Spinal cord (tissue), 10 donors: ENCODE results near the gene ARHGAP10. TPM values are rescaled to one million over a fixed set of nuclear protein-coding genes. Genes with fewer than 3 reads are reported as not detected.

Experiments
- DNase-seq, 6 donors: peaks; one replicate each; pipeline versions ENCODE4 v3.0.0 to v3.0.0-alpha.2; 2013 to 2015; ENCODE audit warnings: low spot score in 6 of 6, low read depth in 4 of 6
- H3K27ac ChIP-seq: one replicate; pipeline ENCODE4 v1.5.1; 2013; ENCODE audit warnings: low read depth, low read length, control low read depth
- H3K27me3 ChIP-seq: one replicate; pipeline ENCODE4 v1.6.1; 2013; ENCODE audit warnings: low read length; ENCODE audit not compliant: control insufficient read depth, insufficient read depth
- H3K36me3 ChIP-seq: one replicate; pipeline ENCODE4 v1.6.1; 2013; ENCODE audit warnings: low read length; ENCODE audit not compliant: control insufficient read depth, insufficient read depth
- H3K4me1 ChIP-seq: one replicate; pipeline ENCODE4 v1.6.1; 2013; ENCODE audit warnings: low read length; ENCODE audit not compliant: control insufficient read depth, insufficient read depth
- H3K4me3 ChIP-seq: one replicate; pipeline ENCODE4 v1.5.1; 2013; ENCODE audit warnings: low read depth, low read length, control low read depth
- H3K9me3 ChIP-seq: one replicate; pipeline ENCODE4 v1.6.1; 2013; ENCODE audit warnings: low read length; ENCODE audit not compliant: control insufficient read depth, insufficient read depth
- WGBS: methylation state at CpG from one replicate; pipeline ENCODE4 v1.1.5; 2013; ENCODE audit warnings: missing lambda C conversion rate; ENCODE audit not compliant: insufficient coverage; 5-methylcytosine and 5-hydroxymethylcytosine counted together
- polyA plus RNA-seq, 2 donors: library from polyadenylated mRNA; unstranded; fragments of 120-200 nt; gene quantifications; one replicate each; pipeline ENCODE4 v1.2.1, GENCODE V29; 2013; ENCODE audit not compliant: insufficient read length in 2 of 2
- total RNA-seq, 2 donors: library from RNA; depleted of rRNA in 1 of 2; stranded (reverse); fragments of 120-200 nt in 1 of 2; fragments of >200 nt in 1 of 2; gene quantifications; one replicate each; pipeline versions ENCODE4 v1.2.3 to v1.2.4, GENCODE V29; 2013 to 2014
- donor health status: healthy.

ARHGAP10 gene
- total and polyA plus RNA-seq, 4 donors, result 6.4 to 27.8 (median 17.4) TPM

GRCh38 chr4:148015058-148015457, 283.2 kb downstream of the ARHGAP10 start:
- H3K27ac ChIP-seq, result no peak overlapping the region
- H3K36me3 ChIP-seq, result no peaks in the 10 kb centered on the region
- H3K27me3 ChIP-seq, result no peaks in the 10 kb centered on the region
- 50% methylated on average over 1 of the region's 2 CpGs for WGBS
- no peak overlapping the region for H3K4me3 ChIP-seq
- DNase-seq, result no peak
- peaks cover 2% of the 10 kb centered on the region for H3K9me3 ChIP-seq
- peaks cover 2% of the 10 kb centered on the region for H3K4me1 ChIP-seq

- H3K9me3 ChIP-seq, result peaks cover 2% of the 10 kb centered on the region
- H3K4me3 ChIP-seq, result no peak overlapping the region
- H3K4me1 ChIP-seq, result peaks cover 2% of the 10 kb centered on the region
- WGBS, result 96% methylated on average over 4 of the region's 8 CpGs
- H3K27me3 ChIP-seq, result no peaks in the 10 kb centered on the region
- H3K36me3 ChIP-seq, result no peaks in the 10 kb centered on the region
- H3K27ac ChIP-seq, result no peak overlapping the region
- DNase-seq, result no peak
These were observed 283.6 kb downstream of the ARHGAP10 start for GRCh38 chr4:148015468-148015867.

- no peak for DNase-seq
- Histone ChIP-seq H3K27ac (no peak overlapping the region), H3K4me1 (peaks cover 2% of the 10 kb centered on the region), H3K9me3 (peaks cover 2% of the 10 kb centered on the region), H3K4me3 (no peak overlapping the region), H3K36me3 (no peaks in the 10 kb centered on the region), H3K27me3 (no peaks in the 10 kb centered on the region)
- WGBS, result 90% methylated on average over 5 of the region's 6 CpGs
These were observed 284.3 kb downstream of the ARHGAP10 start for GRCh38 chr4:148016063-148016637.

GRCh38 chr4:148017801-148018200, 285.9 kb downstream of the ARHGAP10 start:
- DNase-seq, result peak in 2 of 6 donors; percentile 36 to 50
- peaks cover 2% of the 10 kb centered on the region for H3K4me1 ChIP-seq
- no peaks in the 10 kb centered on the region for H3K36me3 ChIP-seq
- no peak overlapping the region for H3K4me3 ChIP-seq
- 32% methylated on average over 2 of the region's 5 CpGs for WGBS
- H3K27me3 ChIP-seq, result no peaks in the 10 kb centered on the region
- no peak overlapping the region for H3K27ac ChIP-seq
- no peaks in the 10 kb centered on the region for H3K9me3 ChIP-seq

GRCh38 chr4:148021686-148022085, 289.8 kb downstream of the ARHGAP10 start:
- Histone ChIP-seq H3K4me3 (no peak overlapping the region), H3K9me3 (no peaks in the 10 kb centered on the region), H3K36me3 (no peaks in the 10 kb centered on the region), H3K4me1 (peaks cover 2% of the 10 kb centered on the region), H3K27me3 (no peaks in the 10 kb centered on the region), H3K27ac (no peak overlapping the region)
- WGBS, result no CpG with 5 or more reads among the region's 1 CpG
- peak in 1 of 6 donors; percentile 49 for DNase-seq

GRCh38 chr4:148022975-148023374, 291.1 kb downstream of the ARHGAP10 start:
- 85% methylated on average over 6 of the region's 6 CpGs for WGBS
- H3K4me1 ChIP-seq, result no peaks in the 10 kb centered on the region
- H3K27me3 ChIP-seq, result no peaks in the 10 kb centered on the region
- peak overlapping the region; percentile 1 for H3K27ac ChIP-seq
- no peak for DNase-seq
- H3K4me3 ChIP-seq, result no peak overlapping the region
- no peaks in the 10 kb centered on the region for H3K9me3 ChIP-seq
- H3K36me3 ChIP-seq, result no peaks in the 10 kb centered on the region

- Histone ChIP-seq H3K36me3 (no peaks in the 10 kb centered on the region), H3K9me3 (no peaks in the 10 kb centered on the region), H3K4me1 (no peaks in the 10 kb centered on the region), H3K4me3 (no peak overlapping the region), H3K27ac (no peak overlapping the region), H3K27me3 (no peaks in the 10 kb centered on the region)
- WGBS, result 90% methylated on average over 7 of the region's 9 CpGs
- no peak for DNase-seq
These were observed 291.8 kb downstream of the ARHGAP10 start for GRCh38 chr4:148023512-148024181.

- no peaks in the 10 kb centered on the region for H3K27me3 ChIP-seq
- H3K4me1 ChIP-seq, result no peaks in the 10 kb centered on the region
- no peaks in the 10 kb centered on the region for H3K36me3 ChIP-seq
- peak in 1 of 6 donors; percentile 51 for DNase-seq
- peak overlapping the region; percentile 61 for H3K27ac ChIP-seq
- H3K4me3 ChIP-seq, result no peak overlapping the region
- 75% methylated on average over 2 of the region's 4 CpGs for WGBS
- H3K9me3 ChIP-seq, result no peaks in the 10 kb centered on the region
These were observed 294.1 kb downstream of the ARHGAP10 start for GRCh38 chr4:148025981-148026380.

- DNase-seq, result peak in 1 of 6 donors; percentile 85
- H3K27ac ChIP-seq, result no peak overlapping the region
- H3K27me3 ChIP-seq, result no peaks in the 10 kb centered on the region
- 100% methylated on average over 3 of the region's 7 CpGs for WGBS
- H3K9me3 ChIP-seq, result no peaks in the 10 kb centered on the region
- no peaks in the 10 kb centered on the region for H3K4me1 ChIP-seq
- no peaks in the 10 kb centered on the region for H3K36me3 ChIP-seq
- H3K4me3 ChIP-seq, result no peak overlapping the region
These were observed 295.3 kb downstream of the ARHGAP10 start for GRCh38 chr4:148027201-148027600.

GRCh38 chr4:148029781-148030180, 297.9 kb downstream of the ARHGAP10 start:
- DNase-seq, result no peak
- H3K27me3 ChIP-seq, result no peaks in the 10 kb centered on the region
- no CpG with 5 or more reads among the region's 3 CpGs for WGBS
- no peaks in the 10 kb centered on the region for H3K4me1 ChIP-seq
- H3K36me3 ChIP-seq, result no peaks in the 10 kb centered on the region
- no peaks in the 10 kb centered on the region for H3K9me3 ChIP-seq
- H3K4me3 ChIP-seq, result no peak overlapping the region
- no peak overlapping the region for H3K27ac ChIP-seq
